HG03521 (cell line): ENCODE results near the gene KIF5C.

Experiments
- ATAC-seq: cut with Tn5 transposase; IDR thresholded peaks from one replicate; pipeline ENCODE4 v1.9.1; 2021; ENCODE audit warnings: mild to moderate bottlenecking, moderate library complexity; ENCODE audit not compliant: unreplicated experiment

KIF5C gene

DNA sequence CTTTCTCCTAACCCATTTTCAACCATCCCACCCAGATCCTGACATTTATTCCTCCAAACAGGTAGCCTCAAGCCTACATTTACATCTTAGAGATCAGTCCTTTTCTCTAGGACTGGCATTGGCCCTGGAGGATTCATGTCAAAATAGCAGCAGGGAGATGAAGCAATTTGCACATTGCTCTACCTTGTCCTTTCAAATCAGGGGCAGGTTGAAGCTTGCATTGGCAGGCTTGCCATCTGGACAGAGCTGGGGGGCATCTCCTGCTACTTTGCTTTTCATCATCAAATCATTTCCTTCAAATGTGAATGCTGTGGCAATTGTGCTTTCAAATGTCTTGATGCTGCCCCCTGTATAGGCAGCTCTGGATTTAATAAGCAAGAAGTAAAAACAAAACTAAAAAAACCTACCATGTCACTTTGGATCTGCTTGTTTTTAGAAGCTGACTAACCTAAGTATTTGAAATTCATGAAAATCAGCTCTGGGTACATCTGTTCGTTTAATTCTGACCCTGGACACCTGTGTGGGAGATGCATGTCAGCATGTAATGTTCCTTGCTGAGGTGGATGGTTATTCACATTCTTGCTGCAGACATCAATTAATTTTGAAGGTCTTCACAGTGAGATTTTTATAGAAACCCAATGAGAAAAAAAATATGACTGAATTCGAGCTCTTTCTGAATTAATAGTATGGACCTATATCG lies 47.9 kb downstream of the KIF5C start:
- ATAC-seq = no peak

DNA sequence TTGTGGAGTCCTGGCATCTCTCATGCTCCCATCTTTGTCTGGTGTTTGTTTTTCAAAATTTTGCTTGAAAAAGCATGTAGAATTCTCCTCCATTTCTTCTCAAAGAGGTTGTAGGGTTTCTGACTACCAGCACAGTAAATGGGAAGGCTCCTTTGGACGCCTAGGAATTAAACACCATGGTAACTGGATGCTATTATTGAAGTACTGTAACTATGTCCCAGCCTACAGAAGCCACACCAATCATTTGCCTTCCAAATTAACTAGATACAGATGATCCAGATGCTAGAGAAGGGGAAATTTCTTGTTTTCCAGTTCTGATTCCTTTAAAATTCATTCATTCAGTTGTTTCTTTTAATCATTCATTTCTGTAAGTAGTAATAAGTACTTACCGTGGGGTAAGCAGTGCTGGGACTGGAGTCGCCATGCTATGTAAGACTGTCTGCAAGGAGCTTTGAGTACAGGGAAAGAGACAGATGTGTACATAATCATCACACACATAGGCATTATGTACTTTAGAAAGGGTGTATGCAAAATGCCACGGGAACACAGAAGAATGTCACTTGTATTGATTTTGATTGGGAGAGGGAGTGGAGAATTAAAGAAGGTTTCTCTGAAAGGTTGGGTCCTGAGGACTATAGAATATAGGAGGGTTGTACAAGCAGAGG lies 49.6 kb downstream of the KIF5C start:
- no peak for ATAC-seq

DNA sequence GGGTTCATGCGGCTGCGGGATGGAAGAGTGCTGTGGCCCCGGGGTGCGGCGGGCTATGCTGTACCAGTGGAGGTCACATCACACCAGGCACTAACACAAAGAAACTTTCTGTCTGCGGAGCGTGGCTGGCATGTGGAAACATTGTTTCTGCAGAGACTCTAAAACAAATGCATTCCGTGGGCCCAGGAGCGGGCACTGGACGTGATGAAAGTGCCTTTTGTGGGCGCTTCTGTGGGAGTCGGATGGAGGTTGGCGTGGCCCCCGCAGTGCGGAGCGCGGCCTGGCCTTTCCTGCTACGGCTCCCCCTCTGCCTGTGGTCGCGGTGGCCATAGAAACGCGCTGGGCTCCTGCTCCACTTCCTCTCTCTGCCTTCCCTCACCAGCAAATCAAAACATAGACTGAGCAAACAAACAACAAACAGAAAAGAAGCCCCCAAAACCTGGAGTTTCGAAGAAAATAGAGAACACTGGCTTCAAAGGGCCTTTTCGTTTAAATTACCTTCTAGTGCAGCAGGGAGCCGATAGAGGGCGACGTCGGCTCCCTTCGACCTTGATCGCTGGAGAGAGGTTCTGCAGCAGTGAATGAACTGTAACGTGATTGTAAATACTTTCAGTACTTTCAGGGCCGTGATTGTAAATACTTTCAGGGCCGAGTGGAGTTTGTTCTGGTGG lies 51.4 kb downstream of the KIF5C start:
- peak; percentile 77 for ATAC-seq

DNA sequence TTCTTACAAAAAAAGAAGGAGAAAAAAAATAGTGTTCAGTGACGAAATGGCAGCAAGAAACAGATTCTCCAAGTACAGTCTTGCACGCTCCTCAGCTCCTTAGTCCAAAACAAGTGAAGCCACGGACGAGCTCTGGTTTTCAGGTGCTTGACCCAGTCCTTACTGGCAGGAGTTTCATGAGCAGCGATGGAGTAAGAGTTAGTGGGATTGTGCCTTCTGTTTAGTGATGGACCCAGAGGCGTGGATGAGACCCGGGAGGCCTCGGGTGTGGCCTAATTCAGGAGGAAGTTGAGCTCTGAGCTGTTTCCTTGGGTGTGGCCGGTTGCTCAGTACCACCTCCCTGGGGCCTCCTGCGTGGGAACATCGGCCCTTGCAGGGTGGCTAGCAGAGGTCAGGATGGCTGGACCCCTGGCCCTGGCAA lies 52.0 kb downstream of the KIF5C start:
- ATAC-seq = peak; percentile 55

DNA sequence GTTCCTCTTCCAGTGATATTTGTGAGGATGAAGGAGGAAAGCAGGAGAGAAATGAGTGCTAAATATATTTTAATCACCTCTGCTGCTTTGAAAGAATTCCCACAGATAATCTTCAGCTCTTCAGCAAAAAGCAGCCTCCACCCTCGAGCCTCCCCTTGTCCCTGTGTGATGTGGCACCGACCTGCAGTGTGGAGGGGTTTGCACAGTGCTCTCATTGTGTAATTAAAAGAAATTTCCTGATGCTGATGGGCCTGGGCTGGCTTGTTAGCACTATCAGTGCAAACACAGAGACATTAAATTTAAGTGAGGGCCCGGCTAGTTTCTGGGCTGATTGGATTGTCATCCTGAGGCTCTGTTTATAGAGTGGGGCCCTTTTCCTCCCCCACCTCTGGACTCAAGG lies 53.4 kb downstream of the KIF5C start:
- no peak for ATAC-seq

DNA sequence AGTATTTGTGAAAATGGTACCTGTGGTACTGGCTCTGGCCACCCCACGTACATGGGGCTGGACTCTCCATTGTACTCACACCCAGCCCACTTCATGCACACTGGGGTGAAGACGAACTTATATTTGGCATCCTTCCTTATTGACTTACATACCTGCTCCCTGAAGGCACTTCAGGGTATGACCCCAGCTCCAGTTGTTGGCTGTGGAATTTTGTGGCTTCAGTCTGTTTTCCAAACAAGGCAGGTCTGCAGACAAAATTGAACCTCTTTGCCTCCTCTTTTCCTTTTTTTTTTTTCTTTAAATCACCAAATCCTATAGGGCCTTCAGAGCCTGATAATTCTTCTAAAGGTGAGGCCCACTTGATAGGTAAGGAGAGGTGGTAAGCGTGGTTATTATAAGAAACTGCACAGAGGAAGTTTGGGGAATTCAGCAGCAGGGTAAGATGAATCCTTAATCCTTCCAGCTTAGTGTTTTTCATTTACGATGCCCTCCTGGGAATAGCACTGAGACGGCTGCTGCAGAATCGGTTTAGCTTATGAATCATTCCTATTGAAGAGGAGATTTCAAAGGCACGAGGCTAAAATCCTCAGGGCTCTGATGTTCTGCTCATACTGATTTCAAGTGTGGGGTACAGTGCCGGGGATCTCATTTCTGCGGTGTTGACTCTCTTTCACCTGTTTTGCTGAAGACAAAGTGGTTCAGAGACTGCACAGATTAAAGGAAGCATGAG lies 55.2 kb downstream of the KIF5C start:
- ATAC-seq = no peak

DNA sequence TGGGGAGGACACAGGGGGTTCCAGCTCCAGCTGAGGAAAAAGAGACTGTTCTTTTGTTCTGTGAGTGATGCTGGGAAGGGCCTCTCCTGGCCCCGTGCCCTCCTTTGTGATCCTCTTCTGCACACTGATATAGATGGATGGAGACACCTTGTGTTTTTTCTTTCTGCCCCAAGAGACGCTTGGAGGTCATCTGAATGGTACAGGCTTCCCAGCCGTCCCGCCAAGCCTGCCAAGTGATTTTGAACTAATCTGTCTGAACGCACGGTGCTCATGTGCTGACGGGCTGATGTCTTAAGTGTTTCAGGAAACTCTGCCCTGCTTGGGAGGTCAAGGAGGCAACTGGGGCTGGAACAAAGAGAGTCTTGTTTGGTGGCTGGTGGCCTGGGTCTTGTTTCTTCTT lies 57.5 kb downstream of the KIF5C start:
- no peak for ATAC-seq

DNA sequence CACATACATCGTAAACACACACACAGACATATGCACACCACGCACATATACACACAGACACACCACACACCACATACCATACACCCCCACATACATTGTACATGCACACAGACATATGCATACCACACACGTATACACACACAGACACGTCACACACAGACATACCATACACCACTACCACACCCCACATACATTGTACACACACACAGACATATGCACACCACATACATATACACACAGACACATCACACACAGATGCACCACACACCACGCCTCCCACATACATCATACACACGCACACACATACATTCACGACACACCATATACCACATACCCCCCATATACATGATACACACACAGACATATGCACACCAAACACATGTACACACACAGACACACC lies 58.4 kb downstream of the KIF5C start:
- no peak for ATAC-seq

DNA sequence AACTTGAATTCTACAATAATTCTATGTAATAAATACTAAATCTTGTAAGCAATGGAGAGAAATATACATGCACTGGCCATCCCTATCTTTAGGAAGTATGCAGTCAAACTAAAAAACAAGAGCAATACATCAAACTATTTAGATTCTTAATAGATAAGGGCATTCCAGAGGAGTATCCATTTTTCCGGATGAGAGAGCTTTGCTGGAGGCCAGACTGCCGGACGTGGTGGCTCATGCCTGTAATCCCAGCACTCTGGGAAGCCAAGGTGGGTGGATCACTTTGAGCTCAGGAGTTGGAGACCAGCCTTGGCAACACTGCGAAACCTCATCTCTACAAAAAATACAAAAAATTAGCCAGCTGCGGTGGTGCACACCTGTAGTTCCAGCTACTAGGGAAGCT lies 60.8 kb downstream of the KIF5C start:
- no peak for ATAC-seq

DNA sequence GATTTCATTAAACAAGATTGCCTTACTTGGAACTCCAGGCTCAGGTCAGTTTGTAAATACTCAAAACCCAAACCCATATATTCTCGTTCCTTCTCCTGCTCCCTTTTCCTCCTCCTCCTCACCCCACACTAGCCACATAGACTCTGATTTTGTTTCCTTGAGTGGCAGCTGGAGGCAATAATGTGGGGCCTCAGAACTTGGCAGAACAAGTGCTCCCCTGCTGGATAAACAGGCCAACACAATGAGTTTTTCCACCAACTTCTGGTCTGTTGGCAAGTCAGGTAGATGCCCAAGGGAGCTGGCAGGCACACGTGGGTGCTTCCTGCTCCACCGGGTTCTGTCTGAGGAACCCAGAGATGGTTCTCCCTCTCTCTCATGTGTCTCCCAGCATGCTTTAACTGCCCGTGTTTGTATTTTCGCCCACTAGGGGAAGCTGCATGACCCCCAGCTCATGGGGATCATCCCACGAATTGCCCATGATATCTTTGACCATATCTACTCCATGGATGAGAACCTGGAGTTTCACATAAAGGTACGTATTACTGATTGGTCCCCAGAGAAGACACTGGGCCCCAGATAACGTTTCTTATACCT lies 61.9 kb downstream of the KIF5C start:
- no peak for ATAC-seq

DNA sequence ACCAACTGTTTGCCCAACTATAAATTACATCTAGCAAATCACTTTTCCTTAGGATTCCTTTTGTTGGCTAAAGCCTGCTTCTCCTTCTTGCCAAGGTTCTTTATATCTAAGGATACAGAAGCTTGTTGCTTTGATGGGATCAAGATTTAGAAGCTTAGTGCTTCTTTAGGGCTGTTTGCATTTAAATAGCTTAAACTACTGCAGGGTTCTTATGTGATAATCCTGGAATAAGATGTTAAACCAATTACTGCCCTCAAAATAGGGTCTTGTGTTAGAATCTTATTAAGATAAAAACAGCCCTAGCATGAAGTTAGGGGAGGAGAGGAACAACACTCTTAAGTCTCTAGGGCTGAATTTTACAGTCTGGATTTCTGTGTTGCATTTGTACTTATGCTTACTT lies 64.2 kb downstream of the KIF5C start:
- ATAC-seq = no peak

DNA sequence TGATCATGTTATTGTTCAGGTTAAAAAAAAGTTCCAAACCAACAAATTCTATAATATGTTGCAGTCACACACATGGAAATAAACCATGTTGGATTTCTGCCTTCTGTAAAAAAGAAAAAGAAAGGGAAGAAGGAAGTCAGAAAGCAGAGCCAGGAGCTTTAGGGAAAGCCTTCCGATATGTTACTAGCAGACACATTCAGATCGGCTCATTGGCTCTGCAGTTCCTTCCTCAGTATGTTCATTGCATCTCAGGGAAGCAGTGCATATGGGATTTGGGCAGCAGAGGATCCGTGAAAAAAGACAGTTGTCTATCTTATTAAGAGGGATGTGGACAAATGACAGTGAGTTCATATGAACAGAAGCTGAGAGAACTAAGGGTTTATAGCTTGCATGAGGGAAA lies 68.1 kb downstream of the KIF5C start:
- ATAC-seq = no peak

DNA sequence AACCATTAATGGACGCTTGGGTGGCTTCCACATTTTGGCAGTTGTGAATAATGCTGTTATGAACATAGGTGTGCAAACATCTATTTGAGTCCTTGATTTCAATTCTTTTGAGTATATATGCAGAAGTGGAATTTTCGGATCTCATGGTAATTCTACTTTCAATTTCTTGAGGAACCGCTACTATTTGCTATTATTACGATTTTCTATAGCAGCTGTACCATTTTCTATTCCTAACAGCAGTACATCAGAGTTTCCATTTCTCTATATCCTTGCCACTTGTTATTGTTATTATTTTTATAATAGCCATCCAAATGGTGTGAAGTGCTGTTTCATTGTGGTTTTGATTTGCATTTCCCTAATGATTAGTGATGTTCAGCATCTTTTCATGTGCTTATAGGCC lies 69.5 kb downstream of the KIF5C start:
- ATAC-seq = no peak

DNA sequence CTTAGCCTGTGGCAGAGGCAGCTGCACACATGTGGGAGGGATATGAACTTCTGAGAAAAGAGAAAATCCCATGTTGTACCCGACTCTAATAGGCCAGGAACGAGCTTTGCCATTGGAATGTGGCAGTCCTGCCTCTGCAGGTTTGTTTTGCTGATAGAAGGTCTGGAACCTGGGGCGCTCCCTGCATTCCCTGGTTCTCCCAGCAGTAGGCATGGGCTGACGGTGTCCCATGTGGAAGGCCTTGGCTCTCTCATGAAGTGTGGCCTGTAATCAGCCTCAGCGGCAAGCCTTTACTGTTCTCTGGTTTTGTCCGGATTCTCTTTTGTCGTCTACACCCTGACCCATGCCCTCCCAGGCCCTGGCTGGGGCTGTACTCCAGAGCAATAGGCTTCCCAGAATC lies 72.3 kb downstream of the KIF5C start:
- no peak for ATAC-seq

DNA sequence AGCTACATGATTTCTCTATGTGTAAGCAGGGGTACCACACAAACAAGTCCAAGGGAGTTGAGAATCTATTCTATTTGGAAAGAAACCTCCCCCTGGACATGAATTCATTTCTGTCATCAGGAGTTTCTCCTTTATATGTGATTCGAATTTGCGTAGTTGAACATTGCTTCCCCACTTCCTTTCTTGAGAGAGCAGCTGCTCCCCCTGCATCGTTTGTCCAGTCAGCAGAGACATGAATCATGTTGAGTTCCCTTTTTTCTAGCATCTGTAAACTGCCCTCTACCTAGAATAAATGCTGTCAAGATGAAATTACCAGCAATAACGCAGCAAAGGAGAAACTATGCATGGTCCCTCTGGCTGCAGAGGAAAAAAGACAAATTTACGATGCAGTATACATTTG lies 73.8 kb downstream of the KIF5C start:
- no peak for ATAC-seq

DNA sequence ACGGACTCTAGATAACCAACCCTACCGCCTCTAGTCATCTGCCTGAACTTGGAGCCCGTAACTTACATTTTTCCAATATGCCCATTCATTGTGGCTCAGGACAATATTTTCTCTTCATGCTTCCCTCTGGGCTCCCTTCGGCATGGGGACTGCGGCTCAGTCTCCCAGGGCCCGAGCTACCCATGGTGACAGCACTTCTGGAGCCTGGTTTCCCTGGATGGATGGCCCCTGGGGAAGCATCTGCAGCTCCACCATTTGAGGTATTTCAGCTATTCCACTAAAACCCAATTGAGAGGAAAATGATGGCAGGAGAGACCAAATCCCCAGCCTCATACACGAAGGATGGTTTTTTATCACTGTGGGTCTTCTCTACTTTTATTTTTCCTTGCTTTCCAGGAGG lies 74.3 kb downstream of the KIF5C start:
- ATAC-seq = no peak

DNA sequence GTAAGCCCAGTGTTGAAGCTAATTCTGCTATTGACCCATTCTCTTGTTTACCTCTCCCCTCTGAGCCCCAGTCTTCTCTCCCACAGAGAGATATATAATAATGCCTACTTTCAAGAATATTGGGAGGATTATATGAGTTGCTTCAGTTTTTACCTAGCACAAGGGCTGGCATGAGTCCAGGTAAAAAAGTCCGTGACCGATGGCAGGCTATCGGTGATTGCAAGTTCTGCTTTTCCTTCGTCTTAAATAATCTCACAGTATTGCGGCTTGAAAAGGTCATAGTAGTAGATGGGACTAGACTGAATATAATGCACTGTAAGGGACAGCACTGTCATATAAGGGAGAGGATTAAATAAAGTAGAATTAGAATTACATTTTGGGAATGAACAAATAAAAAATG lies 77.6 kb downstream of the KIF5C start:
- ATAC-seq = no peak

DNA sequence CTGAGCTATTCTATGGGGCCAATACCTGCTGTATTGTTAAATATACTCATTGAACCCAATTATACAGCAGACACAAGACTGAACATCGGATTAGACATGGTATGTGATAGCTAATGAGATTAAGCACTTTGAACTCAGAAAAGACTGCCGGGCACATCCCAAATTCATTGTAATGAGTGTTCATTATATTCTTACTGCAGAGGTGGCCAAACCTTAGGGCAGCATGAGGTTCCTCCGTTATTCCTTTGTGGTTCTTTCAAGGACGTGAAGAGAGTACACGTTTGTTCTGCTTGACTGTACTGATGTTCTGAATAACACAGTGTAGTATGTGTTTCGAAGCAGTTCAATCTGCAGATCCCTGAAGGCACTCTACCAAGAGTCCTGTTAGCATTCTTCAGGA lies 78.4 kb downstream of the KIF5C start:
- ATAC-seq = no peak

DNA sequence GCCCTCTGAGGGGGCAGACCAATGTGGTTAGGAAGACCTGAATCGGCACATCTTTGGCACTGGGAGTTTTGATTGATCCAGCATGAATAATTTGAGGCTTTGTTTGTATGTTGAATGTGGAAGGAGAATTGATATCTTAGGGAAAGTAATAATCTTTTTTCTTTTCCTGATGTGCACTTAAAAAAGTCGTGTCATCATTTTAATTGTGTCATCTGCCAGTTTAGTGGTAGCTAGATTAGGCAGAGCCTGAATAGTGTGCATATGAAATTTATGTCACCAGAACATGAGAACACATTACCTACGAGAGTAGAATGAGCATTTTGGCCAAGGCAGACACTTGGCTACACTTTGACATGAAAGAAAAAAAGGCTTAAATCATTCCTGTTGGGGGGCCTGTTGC lies 79.5 kb downstream of the KIF5C start:
- no peak for ATAC-seq

DNA sequence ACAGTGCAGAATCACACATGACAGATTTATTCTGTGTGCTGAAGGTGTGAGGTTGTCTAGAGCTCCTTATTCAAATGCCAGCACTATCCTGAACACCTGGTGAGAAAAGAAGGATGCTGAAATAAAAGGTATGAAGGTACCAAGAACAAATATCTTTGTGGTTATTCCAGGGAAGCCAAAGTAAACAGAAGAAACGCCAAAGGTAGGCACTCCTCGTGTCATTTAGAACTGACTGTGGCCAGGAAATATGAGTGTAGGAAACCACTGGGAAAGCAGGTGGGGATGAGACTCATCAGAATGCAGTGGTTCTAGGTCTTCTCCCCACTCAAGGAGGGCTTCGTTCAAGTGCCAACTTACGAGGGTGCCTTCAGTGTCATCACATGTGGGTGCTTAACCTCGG lies 80.8 kb downstream of the KIF5C start:
- no peak for ATAC-seq

DNA sequence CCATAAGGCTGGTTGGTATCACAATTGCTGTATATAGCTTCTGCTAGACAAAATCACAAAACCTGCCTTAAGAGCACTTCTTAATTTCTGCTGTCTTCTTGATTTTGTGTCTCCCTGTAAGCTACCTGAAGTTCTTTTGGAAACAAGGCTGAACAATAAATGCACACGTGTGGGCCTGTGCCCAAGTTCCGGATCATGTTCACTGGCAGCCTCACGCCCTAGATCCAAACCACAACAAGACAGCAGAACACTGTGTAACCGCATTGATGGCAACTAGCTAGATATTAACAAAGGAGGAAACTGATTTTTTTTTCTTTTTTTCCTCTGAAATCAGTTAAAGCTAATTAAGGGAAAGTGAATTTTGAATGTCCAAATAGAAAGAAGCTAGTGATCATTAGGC lies 82.0 kb downstream of the KIF5C start:
- no peak for ATAC-seq
